Stimulated activated CD8-positive, alpha-beta memory T cell treated with anti-CD3 and anti-CD28 coated beads, Interleukin-2, amount 100 ng/mL, for 1 hour (primary cell): Measurements from ENCODE around the gene ASNSD1.
"Not testable (repeated sequence)": the region's sequence is repeated elsewhere in the genome, so short reads cannot be mapped to it uniquely, and the experiment has no call there.

Experiments
- DNase-seq, 2 donors: peaks; one replicate each; pipeline ENCODE4 v3.0.0-alpha.2; 2020; ENCODE audit warnings: low read depth in 2 of 2

Gene ASNSD1

DNA sequence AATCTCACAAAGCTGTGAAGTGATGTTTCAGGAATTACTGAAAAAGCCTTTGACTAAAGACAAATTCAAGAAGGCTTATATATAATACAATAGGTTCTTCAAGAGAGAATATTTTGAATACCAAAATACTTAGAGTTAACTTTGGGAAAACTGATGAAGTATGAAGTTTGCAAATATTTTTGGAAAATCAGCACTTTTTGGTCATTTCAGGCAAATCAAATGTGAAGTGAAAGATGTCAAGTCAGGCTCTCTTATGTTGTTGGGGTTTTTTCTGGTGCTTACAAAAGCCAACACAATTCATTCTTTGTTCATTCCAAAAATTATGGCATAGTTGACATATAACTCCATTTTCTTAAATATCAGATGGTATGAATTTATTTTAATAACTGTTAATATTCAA lies 14.7 kb upstream of the ASNSD1 start:
- DNase-seq = no peak

DNA sequence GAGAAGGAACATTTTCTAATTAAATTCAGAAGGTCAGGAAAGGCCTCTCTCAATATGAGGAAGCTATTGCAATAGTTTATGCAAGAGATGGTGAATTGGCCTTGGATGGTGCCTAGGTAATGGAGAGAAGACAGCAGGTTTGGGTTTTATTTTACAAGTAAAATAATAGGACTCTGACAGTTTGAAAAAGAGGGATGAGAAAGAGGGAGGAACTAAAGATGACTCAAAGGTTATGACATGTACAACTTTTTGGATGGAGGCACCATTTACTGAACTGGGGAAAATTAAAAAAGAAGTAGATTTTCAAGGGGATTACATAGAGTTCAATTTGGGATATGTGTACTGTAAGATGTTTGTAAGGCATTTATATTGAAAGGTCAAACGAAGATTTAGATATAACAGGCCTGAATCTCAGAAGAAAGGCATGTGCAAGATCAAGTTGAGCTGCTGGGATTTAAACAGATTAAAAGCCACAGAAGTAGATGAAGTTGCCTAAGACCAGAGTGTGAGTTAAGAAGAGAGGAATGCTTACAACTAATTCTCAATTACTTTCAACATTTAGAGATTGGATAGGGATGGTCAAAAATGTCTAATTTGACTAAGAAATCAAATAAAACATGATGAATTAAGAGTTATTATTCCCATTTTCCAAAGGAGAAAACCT lies 12.3 kb upstream of the ASNSD1 start:
- DNase-seq = no peak

DNA sequence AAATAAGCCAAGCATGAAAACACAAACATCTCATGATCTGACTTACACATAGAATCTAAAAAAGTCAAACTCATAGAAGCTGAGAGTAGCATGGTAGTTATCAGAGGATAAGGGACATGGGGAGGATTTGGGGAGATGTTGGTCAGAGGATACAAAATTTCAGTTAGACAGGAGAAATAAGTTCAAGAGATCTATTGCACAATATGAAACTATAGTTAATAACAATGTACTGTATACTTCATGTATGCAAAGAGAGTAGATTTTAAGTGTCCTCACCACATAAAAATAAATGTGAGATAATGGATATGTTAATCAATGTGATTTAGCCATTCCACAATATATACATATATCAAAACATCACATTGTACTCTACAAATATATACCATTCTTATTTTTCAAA lies 10.0 kb upstream of the ASNSD1 start:
- no peak for DNase-seq

DNA sequence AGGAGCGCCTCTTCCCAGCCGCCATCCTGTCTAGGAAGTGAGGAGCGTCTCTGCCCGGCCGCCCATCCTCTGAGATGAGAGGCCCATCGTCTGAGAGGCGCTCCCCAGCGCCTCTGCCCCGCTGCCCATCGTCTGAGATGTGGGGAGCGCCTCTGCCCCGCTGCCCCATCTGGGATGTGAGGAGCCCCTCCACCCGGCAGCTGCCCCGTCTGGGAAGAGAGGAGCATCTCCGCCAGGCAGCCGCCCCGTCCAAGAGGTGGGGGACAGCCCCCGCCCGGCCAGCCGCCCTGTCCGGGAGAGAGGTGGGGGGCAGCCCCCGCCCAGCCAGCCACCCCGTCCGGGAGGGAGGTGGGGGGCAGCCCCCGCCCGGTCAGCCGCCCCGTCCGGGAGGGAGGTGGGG lies 7.8 kb upstream of the ASNSD1 start:
- DNase-seq = not testable (repeated sequence)

DNA sequence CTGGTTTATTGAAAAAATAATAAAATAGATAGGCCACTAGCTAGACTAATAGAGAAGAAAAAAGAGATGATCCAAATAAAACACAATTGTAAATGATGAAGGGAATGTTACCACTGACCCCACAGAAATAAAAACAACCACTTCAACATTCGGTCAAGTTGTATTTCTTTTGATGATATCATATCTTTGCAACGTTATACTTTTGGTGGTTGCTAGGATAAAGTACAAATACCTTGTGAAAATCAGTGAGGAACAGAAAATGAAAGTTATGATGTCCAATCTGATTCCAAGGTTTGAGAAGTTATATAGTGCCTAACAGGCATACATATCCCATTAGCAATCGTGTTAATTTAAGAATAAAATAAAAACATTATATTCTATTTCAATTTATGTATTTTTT lies 6.6 kb upstream of the ASNSD1 start:
- DNase-seq = no peak

DNA sequence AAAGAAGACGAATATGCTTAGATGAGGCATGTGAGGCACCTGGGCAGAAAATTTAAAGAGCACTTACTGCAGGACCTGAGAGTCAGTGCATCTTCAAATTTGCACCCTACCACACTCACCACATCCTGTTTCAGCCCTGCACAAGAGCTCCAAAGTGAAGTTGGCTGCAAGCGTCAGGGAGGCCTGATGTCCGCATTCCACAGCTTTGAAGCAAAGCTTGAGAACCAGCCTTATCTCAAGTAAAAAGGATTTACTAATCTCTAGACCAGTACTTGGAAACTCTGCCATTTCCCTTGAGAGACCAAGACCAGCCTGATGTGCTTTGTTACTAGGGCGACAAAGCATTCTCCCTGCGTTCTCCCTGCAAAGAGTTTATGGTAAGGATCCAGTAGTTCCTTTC lies 3.4 kb upstream of the ASNSD1 start:
- peak in 1 of 2 donors; percentile 22 for DNase-seq

DNA sequence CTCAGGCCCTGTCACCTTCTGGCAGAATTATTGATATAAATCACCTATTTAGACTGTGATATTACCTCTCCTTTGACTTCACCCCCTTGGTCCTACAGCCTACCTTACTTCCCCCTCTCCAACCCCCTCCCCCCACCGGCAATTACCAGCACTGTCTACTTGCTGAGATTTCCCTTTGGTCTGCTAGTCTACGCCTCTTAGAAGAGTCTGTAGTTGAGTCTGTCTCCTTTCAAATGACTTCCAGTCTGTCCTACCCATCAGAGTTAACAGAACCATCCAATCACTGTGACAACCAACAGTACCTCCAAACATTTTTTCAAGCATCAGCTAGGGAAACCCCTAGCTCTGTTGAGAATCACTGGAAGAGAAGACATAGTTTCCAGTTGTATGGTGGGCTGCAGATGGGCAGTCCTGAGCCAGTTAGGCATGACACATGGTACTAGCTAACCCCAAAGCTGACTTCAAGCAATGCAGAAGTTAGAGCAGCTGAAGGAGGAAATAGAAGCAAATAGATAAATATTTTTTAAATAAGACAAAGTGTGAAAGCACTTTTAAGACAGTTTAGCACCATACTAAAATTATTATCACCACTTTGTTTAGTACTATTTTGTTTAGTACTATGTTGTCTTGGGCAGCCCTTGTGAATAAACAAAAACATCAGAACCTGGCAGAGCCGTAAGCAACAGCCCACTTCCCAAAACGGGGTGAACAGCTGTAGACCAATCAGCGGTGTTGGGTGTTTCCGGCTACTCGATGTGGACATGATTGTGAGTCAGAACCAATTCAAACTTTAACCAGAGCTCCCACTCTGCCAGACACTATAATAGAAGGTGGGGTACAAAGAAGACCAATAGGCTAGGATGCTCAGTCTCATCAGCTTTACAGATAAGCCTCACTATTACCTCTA lies 2.7 kb upstream of the ASNSD1 start:
- DNase-seq = no peak

DNA sequence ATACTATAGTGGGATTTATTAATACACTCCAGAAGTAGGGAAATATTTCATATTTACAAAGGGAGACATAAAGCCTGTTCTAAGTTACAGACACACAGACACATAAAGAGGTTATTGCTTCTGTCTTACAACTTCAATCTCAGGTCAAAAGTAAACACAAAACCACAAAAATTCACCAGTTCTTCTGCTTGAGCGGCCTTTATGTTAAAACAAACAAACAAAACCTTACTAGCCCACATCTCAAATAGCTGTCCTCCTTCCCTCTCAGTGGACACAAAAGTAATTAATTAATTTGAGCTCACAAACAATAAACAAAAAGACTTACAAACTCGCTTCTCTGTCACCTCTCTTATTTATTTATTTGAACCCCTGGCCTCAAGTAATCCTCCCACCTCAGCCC lies 1.5 kb upstream of the ASNSD1 start:
- DNase-seq = no peak

DNA sequence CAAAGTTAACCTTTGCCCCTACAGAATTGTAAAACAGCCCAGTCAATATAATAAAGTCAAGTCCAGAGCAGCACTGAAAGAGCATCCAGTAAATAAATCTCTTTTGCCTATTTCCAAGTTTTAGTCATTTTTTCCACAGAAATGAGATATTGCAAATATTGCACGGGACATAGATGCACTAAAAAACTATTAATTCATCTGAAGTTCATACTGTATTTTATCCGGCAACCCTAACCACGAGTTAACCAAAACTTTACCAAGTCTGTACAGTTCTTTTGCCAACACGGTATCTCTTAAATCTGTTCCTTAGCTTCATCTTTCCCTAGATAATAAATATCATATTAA lies 484 bp upstream of the ASNSD1 start:
- DNase-seq = no peak

DNA sequence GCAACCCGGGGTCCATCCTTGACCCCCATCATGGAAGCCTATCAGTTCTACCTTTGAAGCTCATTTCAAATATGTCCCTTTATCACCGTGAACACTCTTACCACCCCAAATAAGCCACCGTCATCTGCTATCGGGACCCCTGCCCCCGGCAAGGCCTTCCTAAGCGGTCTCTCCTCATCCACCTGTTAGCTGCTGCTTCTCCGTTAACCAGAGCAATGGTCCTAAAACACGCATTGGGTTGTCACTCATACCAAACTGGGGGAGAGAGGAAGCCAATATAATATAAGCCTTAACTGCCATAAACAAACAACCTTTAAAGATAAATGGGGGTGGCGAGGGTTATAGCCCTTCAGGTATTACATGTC lies 680 bp downstream of the ASNSD1 start:
- DNase-seq = no peak

DNA sequence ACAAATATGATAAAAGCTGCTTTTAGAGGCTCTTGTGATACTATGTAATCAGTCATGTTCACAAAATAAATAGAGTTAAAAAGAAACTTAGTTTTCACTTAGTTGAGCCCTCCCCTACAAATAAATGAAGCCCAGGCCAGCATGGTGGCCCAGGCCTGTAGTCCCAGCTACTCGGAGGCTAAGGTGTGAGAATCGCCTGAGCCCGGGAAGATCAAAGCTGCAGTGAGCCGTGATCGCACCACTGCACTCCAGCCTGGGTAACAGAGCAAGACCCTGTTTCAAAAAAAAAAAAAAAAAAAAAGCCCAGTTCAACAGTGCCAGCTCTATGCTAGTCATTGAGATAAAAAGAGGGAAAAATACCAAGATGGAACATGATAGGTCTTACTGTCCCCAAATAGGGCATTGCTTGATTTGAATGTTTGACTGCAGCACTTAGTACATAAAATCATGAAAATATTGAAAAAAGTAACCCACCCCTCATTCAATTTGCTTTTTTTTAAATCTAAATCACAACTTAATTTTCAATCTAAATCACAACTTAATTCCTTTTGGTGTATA lies 1.5 kb downstream of the ASNSD1 start:
- DNase-seq = no peak

DNA sequence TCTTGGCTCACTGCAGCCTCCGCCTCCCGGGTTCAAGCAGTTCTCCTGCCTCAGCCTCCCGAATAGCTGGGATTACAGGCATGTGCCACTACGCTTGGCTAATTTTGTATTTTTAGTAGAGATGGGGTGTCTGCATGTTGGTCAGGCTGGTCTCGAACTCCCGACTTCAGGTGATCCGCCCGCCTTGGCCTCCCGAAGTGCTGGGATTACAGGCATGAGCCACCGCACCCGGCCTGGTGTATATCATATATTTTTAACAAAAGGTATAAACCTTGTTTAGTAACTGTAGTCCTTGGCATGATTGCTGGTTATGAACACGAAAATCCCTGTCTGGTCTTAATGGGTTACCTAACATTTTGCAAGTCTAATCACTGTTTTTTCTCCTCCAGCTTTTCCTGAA lies 2.1 kb downstream of the ASNSD1 start:
- not testable (repeated sequence) for DNase-seq

DNA sequence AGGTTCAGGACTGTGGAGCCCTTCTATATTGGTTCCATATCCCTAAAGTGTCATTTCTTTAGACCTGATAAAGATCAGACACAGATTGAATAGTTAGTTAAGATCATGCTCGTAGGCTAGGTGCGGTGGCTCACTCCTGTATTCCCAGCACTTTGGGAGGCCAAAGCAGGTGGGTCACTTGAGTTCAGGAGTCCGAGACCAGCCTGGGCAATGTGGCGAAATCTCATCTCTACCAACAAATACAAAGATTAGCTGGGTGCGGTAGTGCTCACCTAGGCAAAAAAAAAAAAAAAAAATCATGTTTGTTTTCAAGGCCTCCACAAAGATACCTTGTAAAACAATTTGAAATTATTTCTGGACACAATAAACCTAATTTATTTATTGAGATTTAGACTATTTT lies 8.7 kb downstream of the ASNSD1 start:
- no peak for DNase-seq

DNA sequence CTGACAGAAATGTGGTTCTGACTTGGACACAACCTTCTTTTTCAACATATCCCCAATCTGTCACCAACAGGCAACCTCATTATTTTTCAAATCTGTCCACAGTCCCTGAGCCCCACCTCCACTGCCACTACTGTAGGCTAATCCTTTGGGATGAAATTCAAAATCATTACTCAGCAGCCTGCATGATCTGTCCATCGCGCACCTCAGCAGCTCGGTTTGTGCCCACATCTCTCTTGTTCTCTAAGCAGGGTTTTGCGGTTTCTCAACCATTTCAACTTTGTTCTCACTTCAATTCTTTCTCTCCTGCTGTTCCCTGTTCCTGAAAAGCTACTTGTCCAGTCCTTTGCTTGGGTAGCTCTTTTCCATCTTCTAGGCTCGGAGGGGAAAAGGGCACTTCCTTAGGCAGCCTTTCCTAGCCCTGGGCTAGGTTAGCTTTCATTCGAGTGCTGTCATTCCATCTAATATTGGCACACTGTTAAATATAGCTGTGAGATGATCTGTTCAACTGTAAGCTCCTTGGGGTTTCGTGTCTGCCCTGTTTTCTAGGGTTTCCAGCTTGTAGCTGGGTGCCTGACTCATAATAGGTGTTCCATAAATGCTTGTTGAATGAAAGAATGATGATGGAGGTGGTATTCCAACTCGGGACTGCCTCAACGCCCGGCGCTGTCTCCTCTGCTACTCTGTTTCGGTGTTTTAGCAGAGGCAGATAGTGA lies 12.6 kb downstream of the ASNSD1 start:
- no peak for DNase-seq

DNA sequence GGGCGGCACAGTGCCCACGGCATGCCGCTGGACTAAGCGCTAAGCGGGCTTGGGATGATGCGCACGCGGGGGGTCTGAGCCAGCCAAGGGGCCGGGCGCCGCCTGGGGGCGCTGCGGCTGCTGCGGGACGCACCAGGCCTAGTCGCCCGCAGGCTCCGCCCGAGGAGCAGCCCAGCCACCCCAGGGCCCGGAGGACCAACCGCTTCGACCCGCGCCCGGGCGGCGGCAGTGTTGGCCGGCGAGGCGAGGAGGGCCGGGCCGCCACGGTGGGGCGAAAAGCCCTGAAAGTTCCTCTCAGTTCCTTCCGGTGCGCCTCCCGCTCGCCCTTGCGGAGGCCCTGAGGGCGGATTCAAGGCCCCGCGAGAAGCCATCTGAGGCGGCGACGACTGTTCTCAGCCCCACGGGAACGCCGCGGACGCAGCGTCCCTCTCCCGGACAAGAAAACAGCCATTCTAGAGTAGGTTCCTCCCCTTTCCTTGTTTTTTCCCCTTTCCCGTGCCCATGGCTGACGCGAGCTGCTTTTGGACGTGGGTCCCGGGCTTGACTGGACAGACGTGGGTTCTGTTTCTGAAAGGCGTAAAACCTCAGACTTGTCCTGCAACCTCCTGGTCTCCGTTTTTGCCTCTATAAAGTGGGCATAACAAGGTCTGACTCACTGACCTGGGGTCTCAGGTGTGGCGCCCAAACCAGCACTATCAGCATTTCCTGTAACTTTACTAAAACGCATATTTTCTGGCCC lies 13.3 kb downstream of the ASNSD1 start, which contains the start of gene ANKAR:
Gene ANKAR, plus strand, starts transcription at position 297 of the 739 bp plus-strand sequence. CDS start 1,821 bp downstream, outside the sequence.
- peak; percentile 63 to 65 for DNase-seq

DNA sequence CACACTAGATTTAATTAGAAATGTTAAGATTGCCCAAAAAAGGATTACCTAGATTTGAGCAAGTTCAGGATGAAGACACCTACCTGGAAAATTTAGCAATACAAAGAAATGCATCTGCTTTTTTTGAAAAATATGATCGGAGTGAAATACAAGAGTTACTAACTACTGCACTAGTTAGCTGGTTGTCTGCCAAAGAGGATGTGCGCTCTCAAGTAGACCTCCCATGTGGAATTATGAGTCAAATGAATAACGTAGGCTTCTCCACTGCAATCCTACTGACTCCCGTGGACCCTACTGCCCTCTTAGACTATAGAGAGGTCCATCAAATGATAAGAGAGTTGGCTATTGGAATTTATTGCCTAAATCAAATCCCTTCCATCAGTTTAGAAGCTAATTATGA lies 15.2 kb downstream of the ASNSD1 start:
- no peak for DNase-seq

DNA sequence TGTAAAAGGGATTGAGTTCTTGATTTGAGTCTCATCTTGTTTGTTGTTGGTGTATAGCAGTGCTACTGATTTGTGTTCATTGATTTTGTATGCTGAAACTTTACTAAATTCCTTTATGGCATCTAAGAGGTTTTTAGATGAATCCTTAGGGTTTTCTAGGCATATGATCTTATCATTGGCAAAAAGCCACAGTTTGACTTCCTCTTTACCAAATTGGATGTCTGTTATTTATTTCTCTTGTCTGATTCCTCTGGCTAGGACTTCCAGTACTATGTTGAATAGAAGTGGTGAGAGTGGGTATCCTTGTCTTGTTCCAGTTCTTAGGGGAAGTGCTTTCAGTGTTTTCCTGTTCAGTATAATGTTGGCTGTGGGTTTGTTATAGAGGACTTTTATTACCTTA lies 18.0 kb downstream of the ASNSD1 start:
- no peak for DNase-seq

DNA sequence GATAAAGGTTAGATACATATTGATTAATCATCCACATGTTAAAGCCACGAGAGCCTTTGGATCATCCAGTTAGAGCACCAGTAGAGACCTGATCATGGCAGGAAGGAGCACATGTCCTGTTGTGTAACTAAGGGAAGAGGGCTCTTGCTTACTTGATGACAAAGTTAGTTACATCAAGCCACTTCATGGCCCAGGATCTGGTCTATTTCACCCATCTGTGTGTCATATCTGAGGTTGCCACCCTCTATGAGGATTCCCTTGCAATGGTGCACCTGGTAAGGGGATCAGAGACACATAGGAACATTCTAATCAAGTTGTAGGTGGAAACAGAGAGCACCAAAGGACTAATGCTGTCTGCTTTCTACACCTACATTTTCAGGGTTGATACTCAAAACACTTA lies 19.9 kb downstream of the ASNSD1 start:
- DNase-seq = no peak

DNA sequence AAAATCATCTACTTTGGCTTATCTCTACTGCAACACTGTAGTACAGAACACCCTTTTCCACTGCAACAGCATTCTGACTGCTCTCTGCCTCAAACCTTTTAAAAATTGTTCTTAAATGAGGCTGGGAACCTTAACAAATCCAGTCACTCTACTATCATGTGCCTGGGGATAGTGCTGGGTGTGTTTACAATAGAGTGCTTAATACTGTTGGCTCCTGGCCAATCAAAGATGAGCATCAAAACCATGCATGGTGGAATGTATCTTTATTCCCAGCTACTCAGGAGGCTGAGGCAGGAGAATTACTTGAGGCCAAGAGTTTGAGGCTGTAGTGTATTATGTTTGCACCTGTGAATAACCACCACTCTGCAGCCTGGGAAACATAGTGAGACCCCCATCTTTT lies 20.6 kb downstream of the ASNSD1 start:
- DNase-seq = no peak

DNA sequence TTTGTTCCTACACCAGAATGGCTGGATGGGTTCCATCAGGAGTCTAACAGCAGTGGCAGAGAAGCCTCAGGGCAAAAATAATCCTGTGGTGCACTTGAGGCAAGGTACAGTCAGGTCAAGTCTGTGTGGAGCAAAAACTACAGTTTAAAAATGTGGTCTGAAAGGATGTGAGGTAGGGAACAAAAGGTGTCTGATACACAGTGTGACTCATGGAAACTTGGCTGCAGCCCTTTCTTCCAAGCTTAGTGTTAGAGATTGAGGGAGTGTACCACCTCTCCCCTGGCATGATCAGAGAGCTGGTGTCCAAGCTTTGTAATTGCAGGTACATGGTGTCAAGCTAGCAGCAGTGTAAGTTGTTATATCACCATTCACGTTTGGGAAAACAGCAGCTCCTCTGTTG lies 22.1 kb downstream of the ASNSD1 start:
- DNase-seq = no peak

DNA sequence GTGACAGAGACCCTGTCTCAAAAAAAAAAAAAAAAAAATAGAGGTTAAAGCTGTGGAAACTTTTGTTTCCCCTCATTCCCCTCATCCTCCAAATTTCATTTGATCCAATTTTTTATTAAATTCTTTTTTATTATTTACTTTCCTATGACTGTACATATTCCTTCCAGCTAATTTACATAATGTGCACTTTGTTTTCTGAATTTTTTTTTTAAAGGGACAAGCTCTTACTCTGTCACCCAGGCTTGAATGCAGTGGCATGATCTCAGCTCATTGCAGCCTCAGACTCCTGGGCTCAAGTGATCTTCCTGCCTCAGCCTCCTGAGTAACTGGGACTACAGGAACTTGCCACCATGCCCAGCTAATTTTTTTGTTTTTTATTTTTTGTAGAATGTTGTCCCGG lies 23.6 kb downstream of the ASNSD1 start:
- DNase-seq = no peak
